B cell (primary cell): ENCODE data around the gene RAD51. TPM values are rescaled to one million over a fixed set of nuclear protein-coding genes. Genes with fewer than 3 reads are reported as not detected.

Source experiments
- ATAC-seq: fragments of 200-7000 bp; cut with Tn5 transposase; one replicate; pipeline ENCODE4 v1.10.0; 2021; ENCODE audit warnings: low read depth, mild to moderate bottlenecking, moderate number of reproducible peaks, moderate library complexity
- CTCF ChIA-PET: fragments of 350-600 bp; sonication (Branson Sonifier 250); formaldehyde crosslinking; loops from one replicate; lab custom pipeline; 2021; ENCODE audit warnings: antibody characterized with exemption, inconsistent platforms; lab: Charles Lee
- POLR2A ChIA-PET: fragments of 350-600 bp; sonication (Branson Sonifier 250); formaldehyde crosslinking; loops from one replicate; lab custom pipeline; 2021; ENCODE audit warnings: antibody characterized with exemption; lab: Charles Lee
- DNase-seq: peaks from one replicate; pipeline ENCODE4 v3.0.0; 2013
- H2AFZ ChIP-seq: 2 replicates; pipeline ENCODE4 v1.6.1; 2012; ENCODE audit warnings: mild to moderate bottlenecking, low read depth, low read length; ENCODE audit not compliant: insufficient read depth, poor library complexity, severe bottlenecking
- H3K27ac ChIP-seq, 2 donors: 1 replicate in 1 of 2; 2 replicates in 1 of 2; pipeline ENCODE4 v1.5.1; 2012 to 2013; ENCODE audit warnings: low read length in 2 of 2, mild to moderate bottlenecking in 2 of 2, moderate library complexity in 1 of 2
- H3K27me3 ChIP-seq, 4 experiments: fragments of 200-600 bp in 1 of 4; sonication (generic) in 1 of 4; replicated peaks in 1 of 4; 1 replicate in 2 of 4; 2 replicates in 2 of 4; pipeline versions ENCODE4 v1.6.1 to v1.7.0; 2013 to 2016; ENCODE audit warnings: low read length in 3 of 4, mild to moderate bottlenecking in 2 of 4, mixed read lengths in 1 of 4, moderate library complexity in 1 of 4; ENCODE audit not compliant: insufficient read depth in 4 of 4, control insufficient read depth in 3 of 4; ENCODE audit errors: control extremely low read depth in 1 of 4
- H3K36me3 ChIP-seq, 2 experiments: replicated peaks in 1 of 2; 1 replicate in 1 of 2; 2 replicates in 1 of 2; pipeline versions ENCODE4 v1.6.1 to v1.7.1; 2013; ENCODE audit warnings: low read length in 1 of 2; ENCODE audit not compliant: insufficient read depth in 2 of 2, control insufficient read depth in 1 of 2; ENCODE audit errors: control extremely low read depth in 1 of 2, extremely low read depth in 1 of 2
- H3K4me1 ChIP-seq, 2 donors: fragments of 200-600 bp in 1 of 2; sonication (generic) in 1 of 2; 1 replicate in 1 of 2; 2 replicates in 1 of 2; pipeline versions ENCODE4 v1.5.1 to v1.6.1; 2013 to 2017; ENCODE audit warnings: low read length in 2 of 2; ENCODE audit not compliant: control insufficient read depth in 2 of 2, insufficient read depth in 2 of 2
- H3K4me2 ChIP-seq: replicated peaks from 2 replicates; pipeline ENCODE3; 2012; ENCODE audit warnings: mild to moderate bottlenecking, low read depth, low read length; ENCODE audit not compliant: poor library complexity, severe bottlenecking
- H3K4me3 ChIP-seq, 5 experiments: fragments of 200-600 bp in 1 of 5; sonication (generic) in 1 of 5; 1 replicate in 3 of 5; 2 replicates in 2 of 5; pipeline versions ENCODE4 v1.5.1 to v1.7.0; 2011 to 2016; ENCODE audit warnings: low read length in 4 of 5, mild to moderate bottlenecking in 4 of 5, low read depth in 2 of 5, control low read depth in 1 of 5, moderate library complexity in 1 of 5; ENCODE audit not compliant: insufficient read depth in 1 of 5; ENCODE audit errors: control extremely low read depth in 1 of 5, extremely low read depth in 1 of 5
- H3K79me2 ChIP-seq: fragments of 200-600 bp; sonication (generic); one replicate; pipeline ENCODE4 v1.6.0; 2016; ENCODE audit warnings: low read length; ENCODE audit not compliant: control insufficient read depth, insufficient read depth
- H3K9ac ChIP-seq: fragments of 200-600 bp; sonication (generic); 2 replicates; pipeline ENCODE4 v1.6.1; 2017; ENCODE audit warnings: mild to moderate bottlenecking, low read length, moderate library complexity
- H3K9me3 ChIP-seq, 3 donors: one replicate each; pipeline versions ENCODE4 v1.6.1 to v1.7.1; 2013; ENCODE audit warnings: low read length in 2 of 3; ENCODE audit not compliant: control insufficient read depth in 2 of 3, insufficient read depth in 1 of 3; ENCODE audit errors: control extremely low read depth in 1 of 3
- H4K20me1 ChIP-seq: 2 replicates; pipeline ENCODE4 v1.6.0; 2012; ENCODE audit warnings: mild to moderate bottlenecking, low read length; ENCODE audit not compliant: insufficient read depth, control insufficient read depth, poor library complexity, severe bottlenecking
- H3K27ac Mint-ChIP-seq: one replicate; pipeline ENCODE4 v1.8.0; 2021; ENCODE audit warnings: mixed read lengths
- H3K27me3 Mint-ChIP-seq: one replicate; pipeline ENCODE4 v1.8.0; 2021; ENCODE audit warnings: mixed read lengths
- H3K4me1 Mint-ChIP-seq: one replicate; pipeline ENCODE4 v1.8.0; 2021; ENCODE audit warnings: mixed read lengths
- H3K4me3 Mint-ChIP-seq: one replicate; pipeline ENCODE4 v1.8.0; 2021; ENCODE audit warnings: mixed read lengths
- H3K9me3 Mint-ChIP-seq: one replicate; pipeline ENCODE4 v1.8.0; 2022; ENCODE audit warnings: mixed read lengths; ENCODE audit not compliant: insufficient read depth
- EZH2 ChIP-seq: IDR thresholded peaks from 2 replicates; pipeline ENCODE4 v1.6.1; 2012; ENCODE audit warnings: borderline replicate concordance, low read depth, mild to moderate bottlenecking, moderate library complexity, low read length; ENCODE audit not compliant: insufficient read depth, poor library complexity, severe bottlenecking
- WGBS: methylation state at CpG from one replicate; pipeline ENCODE4 v1.1.5; 2013; ENCODE audit warnings: missing lambda C conversion rate; ENCODE audit not compliant: insufficient coverage; 5-methylcytosine and 5-hydroxymethylcytosine counted together
- intact Hi-C: fragments of 100-400 bp; cut with micrococcal nuclease; formaldehyde crosslinking; loops from one replicate; pipeline ENCODE4 v1.10.0; 2022
- polyA plus RNA-seq: library from polyadenylated mRNA; depleted of rRNA; stranded (reverse); fragments of >200 nt; gene quantifications from 2 replicates; pipeline ENCODE4 v1.2.3, GENCODE V29; 2012
- total RNA-seq, 2 donors: library from RNA; stranded (reverse); fragments of 120-200 nt in 1 of 2; gene quantifications; 1 replicate in 1 of 2; 2 replicates in 1 of 2; pipeline versions ENCODE4 v1.2.3 to v1.2.4, GENCODE V29; 2013 to 2022
- TF ChIP-seq, protein P1 (sequence below): fragments of 200-600 bp; IDR thresholded peaks from one replicate; pipeline ENCODE4 v1.8.0; 2022; ENCODE audit warnings: antibody characterized with exemption, mild to moderate bottlenecking

Gene RAD51
- total and polyA plus RNA-seq, 2 donors (not counting 1 experiment from before 2014, with no cell fraction given): 0.67 to 1.9 TPM

DNA sequence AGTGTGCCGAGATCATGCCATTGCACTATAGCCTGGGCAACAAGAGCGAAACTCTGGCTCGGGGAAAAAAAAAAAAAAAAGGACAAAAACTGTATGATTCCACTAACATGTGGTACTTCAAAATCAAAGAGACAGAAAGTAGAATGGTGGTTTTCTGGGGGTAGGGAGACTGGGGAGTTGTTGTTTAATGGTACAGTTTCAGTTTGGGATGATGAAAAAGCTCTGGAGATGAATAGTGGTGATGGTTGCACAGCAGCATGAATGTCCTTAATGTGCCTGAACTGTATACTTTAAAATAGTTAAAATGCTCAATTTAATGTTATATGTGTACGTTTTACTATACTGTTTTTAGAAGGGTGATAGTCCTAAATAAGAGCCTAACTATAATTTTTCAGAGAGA is 27.4 kb downstream of the RAD51 start:
- no peaks in the 10 kb centered on the region for H3K27me3 ChIP-seq
- no peak overlapping the region for H3K4me2 ChIP-seq
- no peaks in the 10 kb centered on the region for H4K20me1 ChIP-seq
- no peaks in the 10 kb centered on the region for H3K36me3 ChIP-seq
- Mint-ChIP-seq H3K4me1 (no peaks in the 10 kb centered on the region), H3K9me3 (no peaks in the 10 kb centered on the region), H3K27ac (no peak overlapping the region), H3K27me3 (no peaks in the 10 kb centered on the region), H3K4me3 (no peak overlapping the region)
- WGBS: 100% methylated on average over 1 of the region's 4 CpGs
- no peak overlapping the region for H3K27ac ChIP-seq
- intact Hi-C loops: no loop called here
- H3K9ac ChIP-seq: no peak overlapping the region
- CTCF ChIA-PET: interaction anchor here (0.7 kb wide), 2 partner anchors 118 to 170 kb away, joined by 3 read pairs; no protein-coding TSS in a partner anchor
- no peak overlapping the region for H2AFZ ChIP-seq
- H3K4me3 ChIP-seq: no peak overlapping the region
- POLR2A ChIA-PET: no interaction called here
- no peak for DNase-seq
- H3K4me1 ChIP-seq: no peaks in the 10 kb centered on the region
- TF ChIP-seq EZH2: no peak
- TF ChIP-seq, protein P1, sequence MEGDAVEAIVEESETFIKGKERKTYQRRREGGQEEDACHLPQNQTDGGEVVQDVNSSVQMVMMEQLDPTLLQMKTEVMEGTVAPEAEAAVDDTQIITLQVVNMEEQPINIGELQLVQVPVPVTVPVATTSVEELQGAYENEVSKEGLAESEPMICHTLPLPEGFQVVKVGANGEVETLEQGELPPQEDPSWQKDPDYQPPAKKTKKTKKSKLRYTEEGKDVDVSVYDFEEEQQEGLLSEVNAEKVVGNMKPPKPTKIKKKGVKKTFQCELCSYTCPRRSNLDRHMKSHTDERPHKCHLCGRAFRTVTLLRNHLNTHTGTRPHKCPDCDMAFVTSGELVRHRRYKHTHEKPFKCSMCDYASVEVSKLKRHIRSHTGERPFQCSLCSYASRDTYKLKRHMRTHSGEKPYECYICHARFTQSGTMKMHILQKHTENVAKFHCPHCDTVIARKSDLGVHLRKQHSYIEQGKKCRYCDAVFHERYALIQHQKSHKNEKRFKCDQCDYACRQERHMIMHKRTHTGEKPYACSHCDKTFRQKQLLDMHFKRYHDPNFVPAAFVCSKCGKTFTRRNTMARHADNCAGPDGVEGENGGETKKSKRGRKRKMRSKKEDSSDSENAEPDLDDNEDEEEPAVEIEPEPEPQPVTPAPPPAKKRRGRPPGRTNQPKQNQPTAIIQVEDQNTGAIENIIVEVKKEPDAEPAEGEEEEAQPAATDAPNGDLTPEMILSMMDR: no peak
- no peaks in the 10 kb centered on the region for H3K79me2 ChIP-seq
- ATAC-seq: no peak
- no peaks in the 10 kb centered on the region for H3K9me3 ChIP-seq

GRCh38 chr15:40722934-40723333 is 28.0 kb downstream of the RAD51 start:
- no peak overlapping the region for H3K4me3 Mint-ChIP-seq
- CTCF ChIA-PET: interaction anchor here (0.7 kb wide), 2 partner anchors 117 to 169 kb away, joined by 3 read pairs; no protein-coding TSS in a partner anchor
- POLR2A ChIA-PET: no interaction called here

More at GRCh38 chr15:40722934-40723333, 28.0 kb downstream of the RAD51 start:
- Histone ChIP-seq H2AFZ (no peak overlapping the region), H4K20me1 (no peaks in the 10 kb centered on the region), H3K4me3 (no peak overlapping the region), H3K27me3 (no peaks in the 10 kb centered on the region), H3K9ac (no peak overlapping the region), H3K36me3 (no peaks in the 10 kb centered on the region), H3K27ac (no peak overlapping the region), H3K4me2 (no peak overlapping the region), H3K79me2 (no peaks in the 10 kb centered on the region), H3K9me3 (no peaks in the 10 kb centered on the region), H3K4me1 (no peaks in the 10 kb centered on the region)
- intact Hi-C loops: no loop called here
- no peaks in the 10 kb centered on the region for H3K27me3 Mint-ChIP-seq
- no peak for TF ChIP-seq EZH2
- TF ChIP-seq, protein P1: no peak
- H3K4me1 Mint-ChIP-seq: no peaks in the 10 kb centered on the region
- no peak overlapping the region for H3K27ac Mint-ChIP-seq
- DNase-seq: no peak
- H3K9me3 Mint-ChIP-seq: no peaks in the 10 kb centered on the region
- no peak for ATAC-seq
- WGBS: no CpG with 5 or more reads among the region's 2 CpGs
